Iris pigment epithelial cell (primary cell): ENCODE data around the gene DPPA3.
"Not testable (repeated sequence)": the region's sequence is repeated elsewhere in the genome, so short reads cannot be mapped to it uniquely, and the experiment has no call there.

Source experiments
- DNase-seq: peaks from one replicate; pipeline ENCODE4 v3.0.0-alpha.2; 2011; ENCODE audit warnings: low read depth

Gene DPPA3

DNA sequence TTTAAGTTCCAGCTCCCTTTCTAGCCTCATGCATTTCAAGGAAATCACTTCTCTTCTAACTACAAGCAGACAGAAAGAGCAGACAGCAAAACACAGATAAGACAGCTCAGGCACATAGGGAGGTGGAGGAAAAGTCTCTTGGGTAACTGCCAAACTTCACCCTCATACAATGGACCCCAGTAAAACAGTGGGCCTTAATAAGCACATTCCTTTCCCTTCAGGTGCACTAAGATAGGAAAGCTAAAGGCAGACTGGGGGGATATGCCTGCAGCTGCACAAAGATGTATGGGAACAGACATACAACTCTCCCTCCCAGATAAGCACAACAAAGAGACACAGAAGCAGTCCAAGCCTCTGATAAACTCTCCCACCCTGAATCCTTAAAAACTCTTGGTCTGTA, 19.8 kb downstream of the DPPA3 start:
- DNase-seq: not testable (repeated sequence)

GRCh38 chr12:7731486-7731885, 20.3 kb downstream of the DPPA3 start:
- no peak for DNase-seq

GRCh38 chr12:7732993-7733392, 21.8 kb downstream of the DPPA3 start:
- no peak for DNase-seq

DNA sequence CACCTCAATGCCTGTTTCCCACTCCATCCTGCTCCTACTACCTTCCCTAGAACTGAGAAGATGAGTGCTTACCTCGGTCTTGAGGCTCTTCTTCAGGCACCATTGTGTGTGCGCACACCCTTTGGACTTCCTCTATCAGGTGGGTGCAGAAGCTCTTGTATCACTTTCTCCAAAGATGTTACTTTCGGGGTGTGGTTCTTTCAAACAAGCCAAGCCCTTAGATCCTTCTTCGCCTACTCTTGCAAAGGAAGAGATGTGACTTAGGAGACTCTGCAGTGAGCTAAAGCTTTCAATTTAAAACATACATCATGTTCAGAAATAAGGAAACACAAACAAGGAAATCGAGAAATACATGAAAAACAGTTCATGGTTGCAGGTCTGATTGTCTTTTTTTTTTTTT, 36.0 kb downstream of the DPPA3 start, which contains the start of gene CLEC4C:
Gene CLEC4C (minus strand): TSS at position 130 of the 400 bp plus-strand sequence. CDS start 27 bp downstream, at position 103.
- DNase-seq: no peak

GRCh38 chr12:7748852-7749251, 37.6 kb downstream of the DPPA3 start:
- no peak for DNase-seq

DNA sequence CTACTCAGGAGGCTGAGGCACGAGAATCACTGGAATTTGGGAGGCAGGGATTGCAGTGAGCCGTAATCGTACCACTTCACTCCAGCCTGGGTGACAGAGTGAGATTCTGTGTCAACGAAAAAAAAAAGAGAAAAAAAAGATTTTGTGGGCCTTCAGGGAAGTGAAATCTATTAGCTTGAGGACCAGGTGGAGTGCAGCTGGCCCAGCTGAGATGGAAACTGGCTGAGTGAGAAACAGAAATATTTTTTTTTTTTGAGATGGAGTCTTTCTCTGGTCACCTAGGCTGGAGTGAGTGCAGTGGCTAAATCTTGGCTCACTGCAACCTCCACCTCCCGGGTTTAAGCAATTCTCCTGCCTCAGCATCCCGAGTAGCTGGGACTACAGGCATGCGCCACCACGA, 38.2 kb downstream of the DPPA3 start:
- DNase-seq: no peak

- no peak for DNase-seq
Measured at GRCh38 chr12:7750350-7750749, 39.1 kb downstream of the DPPA3 start.

DNA sequence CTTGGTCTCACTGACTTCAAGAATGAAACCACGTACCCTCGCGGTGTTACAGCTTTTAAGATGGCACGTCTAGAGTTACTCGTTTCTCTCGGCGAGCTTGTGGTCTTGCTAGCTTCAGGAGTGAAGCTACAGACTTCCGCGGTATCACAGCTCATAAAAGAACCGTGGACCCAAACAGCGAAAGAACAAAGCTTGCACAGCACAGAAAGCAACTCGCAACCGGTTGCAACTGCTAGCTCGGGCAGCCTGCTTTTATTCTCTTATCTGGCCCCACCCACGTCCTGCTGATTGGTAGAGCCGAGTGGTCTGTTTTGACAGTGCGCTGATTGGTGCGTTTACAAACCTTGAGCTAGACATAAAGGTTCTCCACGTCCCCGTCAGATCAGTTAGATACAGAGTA, 40.2 kb downstream of the DPPA3 start:
- DNase-seq: no peak

DNA sequence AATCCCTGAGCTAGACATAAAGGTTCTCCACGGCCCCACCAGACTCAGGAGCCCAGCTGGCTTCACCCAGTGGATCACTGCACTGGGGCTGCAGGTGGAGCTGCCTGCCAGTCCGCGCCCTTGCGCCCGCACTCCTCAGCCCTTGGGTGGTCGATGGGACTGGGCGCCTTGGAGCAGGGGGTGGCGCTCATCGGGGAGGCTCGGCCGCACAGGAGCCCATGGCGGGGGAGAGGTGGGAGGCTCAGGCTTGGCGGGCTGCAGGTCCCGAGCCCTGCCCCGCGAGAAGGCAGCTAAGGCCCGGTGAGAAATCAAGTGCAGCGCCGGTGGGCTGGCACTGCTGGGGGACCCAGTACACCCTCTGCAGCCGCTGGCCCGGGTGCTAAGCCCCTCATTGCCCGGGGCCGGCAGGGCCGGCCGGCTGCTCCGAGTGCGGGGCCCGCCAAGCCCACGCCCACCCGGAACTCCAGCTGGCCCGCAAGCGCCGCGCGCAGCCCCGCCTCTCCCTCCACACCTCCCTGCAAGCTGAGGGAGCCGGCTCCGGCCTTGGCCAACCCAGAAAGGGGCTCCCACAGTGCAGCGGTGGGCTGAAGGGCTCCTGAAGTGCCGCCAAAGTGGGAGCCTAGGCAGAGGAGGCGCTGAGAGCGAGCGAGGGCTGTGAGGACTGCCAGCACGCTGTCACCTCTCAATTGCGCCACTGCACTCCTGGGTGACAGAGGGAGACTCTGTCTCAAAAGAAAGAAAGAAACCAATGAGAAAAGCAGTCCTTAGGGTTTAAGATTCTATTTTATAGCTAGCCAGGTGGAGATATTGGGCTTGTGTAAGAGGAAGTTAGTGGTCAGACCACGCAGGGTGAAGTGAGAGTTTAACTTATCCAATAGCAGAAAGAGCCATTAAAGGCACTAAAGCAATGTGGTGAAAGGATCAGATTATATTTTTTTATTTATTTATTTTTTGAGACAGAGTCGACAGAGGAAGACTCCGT, 41.0 kb downstream of the DPPA3 start:
- not testable (repeated sequence) for DNase-seq

GRCh38 chr12:7755668-7756067, 44.4 kb downstream of the DPPA3 start:
- not testable (repeated sequence) for DNase-seq

DNA sequence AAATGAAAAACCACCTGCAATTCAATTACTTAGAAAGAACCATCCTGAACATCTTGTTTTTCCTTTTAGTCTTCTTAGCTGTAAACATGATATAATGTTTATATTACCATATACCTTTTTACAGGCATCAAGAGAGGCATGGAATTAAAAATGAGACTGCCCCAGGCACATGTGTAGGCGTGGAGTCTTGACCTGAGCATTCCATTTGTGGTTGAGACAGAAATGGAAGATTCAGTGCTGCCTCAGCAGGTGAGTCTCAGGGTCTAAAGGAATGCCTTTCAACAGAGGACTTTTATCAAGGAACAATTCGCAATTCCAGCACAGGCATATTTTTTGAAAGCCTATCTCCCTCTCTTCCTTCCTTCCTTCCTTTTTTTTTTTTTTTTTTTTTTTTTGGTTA, 45.8 kb downstream of the DPPA3 start:
- DNase-seq: no peak

GRCh38 chr12:7758766-7759140, 47.5 kb downstream of the DPPA3 start:
- DNase-seq: no peak
